HG03108 (cell line): ENCODE data around the gene LCN10.
"Not testable (repeated sequence)": the region's sequence is repeated elsewhere in the genome, so short reads cannot be mapped to it uniquely, and the experiment has no call there.

ENCODE experiments used
- ATAC-seq: cut with Tn5 transposase; IDR thresholded peaks from one replicate; pipeline ENCODE4 v1.9.1; 2021; ENCODE audit warnings: moderate library complexity; ENCODE audit not compliant: unreplicated experiment

LCN10 gene

DNA sequence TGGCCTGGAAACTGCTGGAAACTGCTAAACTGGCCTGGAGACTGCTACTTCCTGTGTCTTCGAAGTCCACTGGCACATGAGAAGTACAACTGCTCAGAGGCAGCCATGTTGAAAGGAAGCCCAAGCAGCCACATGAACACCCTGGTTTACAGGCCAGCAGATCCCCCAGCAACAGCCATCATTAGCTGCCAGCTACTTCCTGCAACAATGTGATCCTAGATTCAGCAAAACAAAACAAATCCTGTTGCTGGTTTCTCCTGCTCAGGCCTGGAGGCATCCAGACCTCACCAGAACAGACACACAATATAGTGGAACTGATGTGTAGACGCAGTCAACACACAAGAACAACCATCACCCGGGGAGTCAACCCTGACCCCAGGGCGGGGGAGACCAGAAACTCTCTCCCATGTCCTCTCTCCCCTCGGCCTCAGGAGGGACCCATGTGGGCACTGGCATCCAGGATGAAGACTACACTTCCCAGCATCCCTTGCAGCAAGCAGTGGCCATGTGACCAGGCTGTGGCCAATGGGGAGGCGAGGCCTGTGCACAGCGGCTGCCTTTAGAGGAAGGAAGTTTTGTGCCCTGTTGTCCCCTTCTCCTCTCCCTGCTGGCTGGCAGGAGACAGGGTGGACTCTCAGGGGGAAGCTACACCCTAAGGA, 30.8 kb upstream of the LCN10 start:
- no peak for ATAC-seq

DNA sequence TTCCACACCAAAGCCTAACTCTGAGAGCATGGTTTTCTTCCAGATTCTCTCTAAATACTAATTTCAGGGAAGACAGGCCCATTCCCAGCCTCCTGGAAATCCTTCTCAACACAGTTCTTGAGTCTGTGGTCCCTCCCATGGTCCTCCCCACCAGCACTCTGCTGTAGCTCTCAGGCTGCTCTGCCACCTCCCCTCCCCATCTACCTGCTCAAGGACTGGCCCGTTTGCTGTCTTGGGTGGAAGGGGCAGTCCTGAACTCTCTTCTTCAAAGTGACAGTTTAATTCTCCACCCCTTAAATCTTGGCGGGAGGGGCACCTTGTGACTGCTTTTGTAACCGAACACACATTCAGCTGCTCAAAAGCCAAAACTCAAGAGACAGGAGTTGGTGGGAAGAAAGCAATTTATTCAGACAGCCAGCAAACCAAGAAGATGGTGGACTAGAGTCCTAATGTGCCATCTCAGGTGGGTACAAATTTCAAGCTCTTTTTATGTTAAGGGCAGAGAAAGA, 29.2 kb upstream of the LCN10 start:
- no peak for ATAC-seq

DNA sequence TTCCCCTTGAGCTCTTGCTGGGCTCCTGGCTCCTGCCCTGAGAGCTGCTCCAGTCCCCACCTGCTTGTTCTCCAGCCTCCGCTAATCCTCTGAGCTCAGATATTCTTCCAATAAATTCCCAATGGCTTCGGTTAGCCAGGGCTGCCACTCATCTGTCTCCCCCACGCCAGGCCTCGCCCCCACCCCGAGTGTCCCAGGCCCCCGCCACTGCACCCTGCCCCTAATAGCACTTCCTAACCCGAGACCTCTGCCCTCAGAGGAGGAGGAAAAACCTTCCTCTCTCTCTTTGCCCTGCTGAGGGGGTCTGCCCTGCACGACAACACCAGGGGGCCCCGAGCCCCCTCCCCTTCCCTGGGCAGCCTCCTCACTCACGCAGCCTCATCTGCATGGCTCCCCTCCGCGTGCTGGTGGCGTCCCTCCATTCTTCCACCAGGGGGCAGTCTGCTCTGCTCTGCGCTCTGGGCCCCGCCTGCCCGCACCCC, 27.0 kb upstream of the LCN10 start:
- no peak for ATAC-seq

DNA sequence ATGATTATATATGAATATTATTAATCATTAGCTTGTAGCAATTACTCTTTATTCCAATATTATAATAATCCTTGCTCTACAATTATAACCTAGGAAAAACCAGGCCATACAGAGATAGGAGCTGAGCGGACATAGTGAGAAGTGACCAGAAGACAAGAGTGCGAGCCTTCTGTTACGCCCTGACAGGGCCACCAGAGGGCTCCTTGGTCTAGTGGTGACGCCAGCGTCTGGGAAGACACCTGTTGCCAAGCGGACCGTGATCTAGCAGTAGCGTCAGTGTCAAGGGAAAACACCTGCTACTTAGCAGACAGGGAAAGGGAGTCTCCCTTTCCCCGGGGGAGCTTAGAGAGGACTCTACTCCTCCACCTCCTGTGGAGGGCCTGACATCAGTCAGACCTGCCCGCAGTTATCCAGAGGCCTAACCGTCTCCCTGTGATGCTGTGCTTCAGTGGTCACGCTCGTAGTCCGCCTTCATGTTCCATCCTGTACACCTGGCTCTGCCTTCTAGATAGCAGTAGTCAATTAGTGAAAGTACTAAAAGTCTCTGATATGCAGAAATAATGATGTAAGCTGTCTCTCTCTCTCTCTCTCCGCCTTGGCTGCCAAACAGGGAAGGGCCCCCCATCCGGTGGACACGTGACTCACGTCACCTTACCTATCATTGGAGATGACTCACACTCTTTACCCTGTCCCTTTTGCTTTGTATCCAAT, 23.8 kb upstream of the LCN10 start:
- ATAC-seq, result not testable (repeated sequence)

DNA sequence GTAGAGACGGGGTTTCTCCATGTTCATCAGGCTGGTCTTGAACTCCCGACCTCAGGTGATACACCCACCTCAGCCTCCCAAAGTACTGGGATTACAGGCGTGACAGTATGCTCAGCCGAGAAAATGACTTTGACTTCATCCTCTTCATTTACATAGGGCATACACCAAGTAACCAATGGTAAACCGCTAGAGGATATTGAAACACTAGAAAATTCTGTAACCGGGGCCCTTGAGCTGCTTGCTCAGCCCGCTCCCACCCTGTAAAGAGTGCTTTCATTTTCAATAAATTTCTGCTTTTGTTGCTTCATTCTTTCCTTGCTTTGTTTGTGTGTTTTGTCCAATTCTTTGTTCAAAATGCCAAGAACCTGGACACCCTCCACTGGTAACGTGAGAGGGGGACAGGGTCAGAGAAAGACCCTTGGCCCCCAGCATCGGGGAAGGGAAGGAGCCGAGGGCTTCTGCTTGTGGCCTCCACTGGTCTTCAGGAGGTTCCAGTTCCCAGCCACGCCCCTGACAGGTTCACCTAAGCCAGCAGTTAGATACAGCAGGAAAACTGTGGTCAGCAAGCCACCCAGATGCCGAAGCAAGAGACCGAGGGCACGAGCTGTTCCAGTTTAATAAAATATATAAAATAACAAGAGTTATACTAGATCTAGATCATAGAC, 23.1 kb upstream of the LCN10 start:
- peak; percentile 50 for ATAC-seq

DNA sequence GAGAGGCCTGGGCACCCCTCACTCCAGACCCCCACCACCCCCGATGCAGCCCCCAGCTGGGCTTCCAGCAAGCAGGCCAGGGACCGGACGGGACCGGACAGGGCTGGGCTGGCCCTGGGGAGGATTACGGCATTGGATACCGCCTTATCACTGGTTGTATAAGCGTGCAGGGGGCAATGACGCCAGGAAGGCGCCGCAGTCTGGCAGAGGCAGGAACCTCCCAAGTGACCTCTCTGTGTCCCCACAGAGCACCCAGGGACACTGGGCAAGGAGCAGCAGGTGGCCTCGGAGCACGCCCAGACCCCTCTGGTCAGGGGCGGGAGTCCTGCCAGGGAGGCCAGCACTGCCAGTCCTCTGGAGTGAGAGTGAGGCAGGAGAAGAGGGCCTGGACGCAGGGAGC, 22.3 kb upstream of the LCN10 start:
- ATAC-seq, result no peak

DNA sequence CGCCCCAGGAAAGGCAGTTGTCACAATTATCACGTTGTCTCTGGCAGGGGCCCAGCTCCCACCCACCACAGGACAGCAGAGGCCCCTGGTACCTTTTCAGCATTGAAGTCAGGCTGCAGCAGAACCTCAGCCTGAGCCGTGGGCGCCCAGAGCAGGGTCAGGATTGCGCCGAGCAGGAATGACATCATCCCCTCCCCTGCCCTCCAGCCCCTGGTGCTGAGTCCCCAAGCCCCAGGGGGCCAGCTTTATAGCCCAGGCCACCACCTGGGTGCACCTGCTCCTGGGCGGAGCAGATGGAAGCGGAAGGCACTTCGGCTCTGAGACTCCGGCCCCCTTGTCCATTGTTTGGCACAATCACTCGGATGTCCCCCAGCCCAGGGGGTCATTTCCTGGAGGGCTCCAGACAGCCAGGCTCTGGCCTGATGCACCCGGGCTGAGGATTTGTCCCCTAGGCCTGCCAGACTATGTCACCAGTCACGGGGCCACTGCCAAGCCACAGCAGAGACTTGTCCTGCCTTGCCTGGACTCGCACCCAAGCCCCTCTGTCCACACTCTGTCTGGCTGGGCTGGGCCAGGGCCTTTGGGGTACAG, 21.7 kb upstream of the LCN10 start, which contains the start of gene LCN15:
TSS of gene LCN15 (minus strand) at position 218 of the 591 bp plus-strand sequence. CDS start at position 188, 30 bp downstream.
- no peak for ATAC-seq

DNA sequence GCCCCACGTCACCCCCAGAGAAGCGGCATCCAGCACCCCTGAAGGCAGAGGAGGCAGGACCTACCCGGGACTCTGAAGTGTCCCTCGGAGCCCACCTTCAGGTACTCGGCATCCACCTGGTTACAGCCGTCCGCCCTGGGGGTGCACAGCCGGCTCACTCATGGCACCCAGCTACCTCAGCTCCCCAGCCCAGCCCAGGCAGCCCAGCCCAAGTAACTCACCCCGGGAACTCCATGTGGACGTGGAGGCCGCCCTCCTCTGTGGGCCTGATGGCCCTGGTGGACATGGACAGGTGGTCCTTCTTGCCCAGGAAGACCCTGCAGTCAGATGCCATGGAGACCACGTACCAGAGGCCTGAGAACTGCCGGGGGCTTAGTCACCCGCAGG, 20.9 kb upstream of the LCN10 start:
- ATAC-seq, result no peak

DNA sequence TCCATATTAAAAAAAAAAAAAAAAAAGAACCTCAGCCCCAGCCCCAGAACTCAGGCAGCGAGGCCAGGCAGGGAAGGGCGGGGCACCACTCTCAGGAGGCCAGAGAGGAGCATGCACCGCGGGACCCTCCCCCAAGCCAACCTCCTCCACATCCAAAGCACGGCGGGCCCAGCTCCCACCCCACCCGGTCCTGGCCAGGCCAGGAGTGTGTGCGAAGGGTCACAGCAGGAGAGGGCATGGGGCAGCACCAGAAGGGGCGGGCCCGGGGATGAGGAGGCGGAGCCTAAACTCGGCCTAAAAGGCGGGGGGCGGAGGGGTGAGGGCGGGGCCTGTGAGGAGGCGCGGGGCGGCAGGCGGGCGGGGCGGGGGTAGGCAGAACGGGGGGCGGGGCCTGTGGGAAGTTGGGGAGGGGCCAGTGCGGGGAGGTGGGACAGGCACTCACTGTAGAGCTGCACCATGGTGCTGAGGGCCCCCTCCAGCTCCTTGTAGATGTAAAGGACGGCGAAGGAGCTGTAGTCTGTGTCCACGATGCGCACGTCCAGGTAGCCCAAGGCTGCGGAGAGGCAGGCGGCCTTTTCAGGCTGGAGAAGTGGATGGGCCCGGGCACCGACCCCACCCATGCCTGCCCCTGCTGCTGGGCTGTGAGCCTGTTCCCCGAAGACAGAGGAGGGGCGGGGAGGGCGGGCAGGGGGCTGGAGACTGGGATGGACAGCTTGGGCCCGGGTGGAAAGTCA, 20.3 kb upstream of the LCN10 start:
- ATAC-seq, result no peak

DNA sequence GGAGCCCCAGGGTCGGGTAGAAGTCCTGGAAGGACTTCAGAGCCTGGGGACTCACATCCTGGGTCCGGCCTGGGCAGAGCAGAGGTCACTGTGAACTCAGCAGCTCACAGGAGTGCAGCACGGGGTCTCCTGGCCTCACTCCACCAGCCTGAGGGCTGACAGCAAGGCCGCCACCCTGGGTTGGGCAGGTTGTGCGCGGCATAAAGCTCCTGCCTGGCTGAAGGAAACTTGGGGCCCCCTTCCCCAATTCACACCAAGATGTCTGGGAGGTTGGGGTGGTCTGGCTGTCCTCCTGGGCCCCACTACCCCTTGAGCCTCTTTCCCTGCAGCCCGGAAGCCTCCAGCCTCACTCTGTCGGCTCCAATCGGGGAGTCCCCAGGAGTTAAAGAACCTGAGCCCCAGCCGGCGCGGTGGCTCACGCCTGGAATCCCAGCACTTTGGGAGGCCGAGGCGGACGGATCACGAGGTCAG, 19.5 kb upstream of the LCN10 start:
- no peak for ATAC-seq

DNA sequence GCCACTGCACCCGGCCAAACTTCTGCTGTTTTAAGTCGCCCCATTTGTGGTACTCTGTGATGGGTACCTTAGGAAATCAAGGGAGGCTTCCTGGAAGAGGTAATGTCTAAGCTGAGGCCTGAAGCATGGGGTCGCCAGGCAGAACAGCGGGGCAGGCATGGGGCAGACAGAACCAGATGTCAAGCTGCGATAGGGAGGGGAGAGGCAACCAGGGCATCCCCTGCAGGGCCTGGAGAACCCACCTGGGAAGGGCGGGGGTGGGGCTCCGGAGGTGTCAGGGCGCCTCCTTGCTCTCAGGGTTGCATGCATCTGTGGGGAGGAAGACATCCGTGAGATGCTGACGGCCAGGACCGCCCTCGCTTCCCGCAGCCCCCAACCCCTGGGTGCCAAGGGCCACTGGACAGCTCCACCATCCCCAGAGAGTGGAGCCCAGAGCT, 18.8 kb upstream of the LCN10 start:
- ATAC-seq, result no peak

DNA sequence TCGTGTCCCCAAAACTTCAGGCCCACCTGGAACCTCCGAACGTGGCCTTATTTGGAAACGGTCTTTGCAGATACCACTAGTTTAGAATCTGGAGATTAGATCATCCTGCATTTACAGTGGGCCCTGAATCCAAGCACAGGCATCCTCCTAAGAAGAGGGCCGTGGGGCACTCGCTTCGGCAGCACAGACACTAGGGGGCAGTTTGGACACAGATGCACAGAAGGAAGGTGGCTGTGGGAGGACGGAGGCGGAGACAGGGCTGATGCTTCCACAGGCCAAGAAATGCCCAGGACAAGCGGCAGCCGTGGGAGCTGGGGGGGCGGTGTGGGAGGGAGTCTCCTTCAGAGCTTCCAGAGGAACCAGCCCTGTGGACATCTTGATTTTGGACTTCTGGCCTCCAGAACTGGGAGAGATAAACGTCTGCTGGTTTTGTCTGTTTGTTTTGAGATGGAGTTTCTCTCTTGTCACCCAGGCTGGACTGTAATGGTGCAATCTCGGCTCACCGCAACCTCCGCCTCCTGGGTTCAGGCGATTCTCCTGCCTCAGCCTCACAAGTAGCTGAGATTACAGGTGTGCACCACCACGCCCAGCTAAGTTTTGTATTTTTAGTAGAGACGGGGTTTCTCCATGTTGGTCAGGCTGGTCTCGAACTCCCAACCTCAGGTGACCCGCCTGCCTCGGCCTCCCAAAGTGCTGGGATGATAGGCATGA, 18.2 kb upstream of the LCN10 start:
- ATAC-seq, result not testable (repeated sequence)

DNA sequence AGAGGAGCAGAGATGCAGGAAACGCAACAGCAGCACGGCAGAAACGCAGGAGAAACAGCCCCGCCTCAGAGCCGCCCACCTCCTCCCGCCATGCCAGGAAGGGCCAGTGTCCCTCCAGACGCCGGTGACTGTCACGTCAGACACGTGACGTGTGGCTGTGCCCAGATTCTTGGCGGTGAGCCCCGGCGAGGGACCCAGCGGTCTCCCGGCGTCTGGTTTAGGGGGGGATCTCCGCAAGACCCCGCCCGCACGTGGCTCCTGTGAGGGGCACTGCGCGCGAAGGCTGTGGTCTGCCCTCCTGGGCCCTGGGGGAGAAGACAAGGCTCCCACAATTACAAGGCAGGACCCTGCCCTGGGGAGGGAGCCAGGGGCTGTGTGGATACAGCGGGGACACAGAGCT, 17.7 kb upstream of the LCN10 start:
- no peak for ATAC-seq

DNA sequence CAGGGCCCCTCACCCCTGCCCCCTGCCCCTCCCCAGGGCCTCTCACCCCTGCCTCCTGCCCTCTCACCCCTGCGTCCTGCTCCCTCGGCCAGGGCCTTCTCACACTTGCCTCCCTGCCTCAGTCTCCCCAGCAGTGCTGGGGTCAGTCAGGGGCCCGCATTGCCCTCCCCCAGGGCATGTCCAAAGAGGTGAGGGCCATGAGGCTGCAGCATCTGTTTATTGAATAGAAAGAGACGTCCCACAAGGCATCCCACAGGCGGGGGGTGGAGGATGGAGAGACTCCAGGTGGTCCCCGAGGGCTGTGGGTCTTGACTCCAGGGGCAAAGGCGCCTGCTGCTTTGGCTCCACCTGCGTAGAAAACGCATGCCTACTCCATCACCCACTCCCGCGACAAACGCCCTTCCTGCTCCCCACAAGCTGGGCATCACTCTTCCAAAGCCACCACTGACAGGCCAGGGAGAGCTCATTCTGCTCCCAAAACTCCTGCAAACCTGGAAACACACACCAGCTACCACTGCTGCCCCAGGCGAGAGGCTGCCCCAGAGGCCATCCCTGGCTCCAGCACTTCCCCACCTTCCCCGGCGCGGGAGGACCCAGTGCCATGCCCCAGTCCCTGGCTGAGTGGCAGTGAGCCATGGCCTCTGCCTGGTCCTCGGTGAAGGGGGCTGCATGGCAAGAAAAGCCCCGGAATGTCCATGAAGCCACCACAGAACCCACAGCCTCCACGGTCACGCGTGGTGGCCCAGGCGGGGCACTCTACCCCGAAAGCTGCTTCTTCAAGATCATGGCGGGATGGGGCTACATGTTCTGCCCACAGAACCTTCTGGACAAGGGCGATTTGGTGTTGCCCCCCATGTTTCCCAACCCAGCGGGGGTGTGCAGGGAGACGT, 16.9 kb upstream of the LCN10 start:
- no peak for ATAC-seq

DNA sequence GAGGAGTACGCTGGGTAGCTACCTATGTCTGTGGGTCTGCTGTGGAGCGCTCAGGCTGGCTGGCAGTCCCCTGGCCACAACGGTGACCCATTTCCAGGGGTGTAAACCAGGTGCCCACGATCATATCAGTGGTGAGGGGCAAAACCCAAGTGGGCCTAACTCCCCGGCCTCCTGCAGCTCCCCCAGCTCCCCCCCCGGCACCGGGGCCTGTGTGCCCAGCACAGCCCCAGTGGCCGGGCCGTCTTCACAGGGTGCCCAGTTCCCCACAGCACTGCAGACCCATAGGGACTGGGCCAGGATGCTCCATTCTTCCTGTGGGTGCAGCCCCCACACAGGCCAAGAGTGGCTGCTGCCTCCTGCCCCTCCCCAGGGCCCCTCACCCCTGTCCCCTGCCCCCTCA, 16.3 kb upstream of the LCN10 start:
- no peak for ATAC-seq

DNA sequence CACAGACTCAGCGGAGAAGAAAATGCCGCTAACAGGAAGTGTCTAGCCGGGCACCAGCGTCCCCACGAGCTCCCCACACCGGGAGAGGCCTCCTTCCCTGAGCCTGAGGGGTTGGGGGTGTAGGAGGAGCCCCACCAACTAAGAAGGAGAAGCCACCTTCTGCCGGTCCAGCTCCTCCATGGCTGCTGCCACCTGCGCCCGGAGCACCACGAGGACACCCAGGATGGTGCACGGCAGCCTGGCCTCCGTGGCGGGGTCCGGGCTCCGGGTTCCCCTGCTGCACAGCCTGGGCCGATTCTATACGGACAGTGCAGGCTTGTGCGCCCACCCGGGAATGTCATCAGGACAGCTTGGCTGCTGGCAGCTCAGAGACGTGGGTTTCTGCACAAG, 15.0 kb upstream of the LCN10 start:
- ATAC-seq, result no peak

DNA sequence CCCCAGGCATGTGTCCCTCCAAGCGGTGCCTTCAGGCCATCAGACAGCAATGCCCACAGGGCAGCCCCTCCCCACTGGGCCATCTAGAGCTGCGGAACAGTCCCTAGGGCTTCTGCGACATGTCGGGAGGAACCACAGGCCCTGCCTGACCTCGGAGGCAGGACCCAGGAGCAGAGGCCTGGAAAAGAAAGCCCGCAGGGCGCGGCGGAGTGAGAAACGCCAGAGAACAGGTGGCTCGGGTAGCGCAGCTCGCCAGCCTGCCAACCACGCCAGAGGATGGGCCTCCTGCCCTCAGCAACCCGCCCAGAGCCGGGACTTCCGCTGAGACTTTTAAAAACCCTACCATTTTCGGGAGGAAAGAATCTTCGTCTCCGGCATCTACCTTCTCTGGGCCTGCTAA, 14.6 kb upstream of the LCN10 start:
- no peak for ATAC-seq

DNA sequence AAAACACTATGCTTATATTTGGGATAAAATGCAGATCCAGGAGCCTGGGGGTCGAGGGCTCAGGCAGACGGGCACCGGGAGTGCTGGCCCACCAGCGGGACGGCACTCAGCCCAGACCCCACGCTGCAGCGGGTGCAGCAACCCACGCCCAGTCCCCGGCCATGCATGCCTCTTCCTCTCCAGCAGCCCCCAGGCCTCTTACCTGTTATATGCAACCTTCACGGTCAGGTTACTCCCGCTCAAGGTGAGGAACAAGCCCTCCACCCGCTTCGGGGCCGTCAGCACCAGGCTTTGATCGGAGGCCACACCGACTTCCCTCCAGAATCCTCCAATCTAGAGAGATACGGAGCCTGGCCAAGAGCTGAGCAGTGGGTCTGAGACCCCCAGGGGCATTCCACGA, 14.1 kb upstream of the LCN10 start:
- ATAC-seq, result no peak

DNA sequence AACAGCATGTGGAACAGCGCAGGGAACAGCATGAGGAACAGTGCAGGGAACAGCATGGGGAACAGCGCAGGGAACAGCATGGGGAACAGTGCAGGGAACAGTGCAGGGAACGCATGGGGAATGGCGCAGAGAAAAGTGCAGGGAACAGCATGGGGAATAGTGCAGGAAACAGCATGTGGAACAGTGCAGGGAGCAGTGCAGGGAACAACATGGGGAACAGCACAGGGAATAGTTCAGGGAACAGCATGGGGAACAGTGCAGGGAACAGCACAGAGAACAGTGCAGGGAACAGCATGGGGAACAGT, 13.3 kb upstream of the LCN10 start:
- no peak for ATAC-seq
